ENCODE measurements around the gene FOXN4.

FOXN4 gene

GRCh38 chr12:109264943-109265650, 44.0 kb downstream of the FOXN4 start:
- no peak overlapping the region for H3K27ac ChIP-seq
- TF ChIP-seq CTCF (IDR thresholded peaks at IDR 0.05): no peak
- no peak for TF ChIP-seq ZFX (IDR thresholded peaks at IDR 0.05; ENCODE audit: borderline replicate concordance)

GRCh38 chr12:109264095-109264942, 44.8 kb downstream of the FOXN4 start:
- TF ChIP-seq ZFX (IDR thresholded peaks at IDR 0.05; ENCODE audit: borderline replicate concordance): no peak
- peak; percentile 99 for TF ChIP-seq CTCF (IDR thresholded peaks at IDR 0.05)
- no peak overlapping the region for H3K27ac ChIP-seq

- TF ChIP-seq CTCF (IDR thresholded peaks at IDR 0.05) (no peak), ZFX (IDR thresholded peaks at IDR 0.05; ENCODE audit: borderline replicate concordance) (no peak)
- H3K27ac ChIP-seq: no peak overlapping the region
Measured at GRCh38 chr12:109263439-109263838, 45.6 kb downstream of the FOXN4 start.

GRCh38 chr12:109261939-109262338, 47.1 kb downstream of the FOXN4 start:
- TF ChIP-seq ZFX (IDR thresholded peaks at IDR 0.05; ENCODE audit: borderline replicate concordance) (no peak), CTCF (IDR thresholded peaks at IDR 0.05) (no peak)

GRCh38 chr12:109261087-109261486, 48.0 kb downstream of the FOXN4 start:
- no peak for TF ChIP-seq CTCF (IDR thresholded peaks at IDR 0.05)
- no peak for TF ChIP-seq ZFX (IDR thresholded peaks at IDR 0.05; ENCODE audit: borderline replicate concordance)
- H3K27ac ChIP-seq: no peak overlapping the region

More at GRCh38 chr12:109261939-109262338, 47.1 kb downstream of the FOXN4 start:
- H3K27ac ChIP-seq: no peak overlapping the region

GRCh38 chr12:109259545-109259895, 49.6 kb downstream of the FOXN4 start:
- TF ChIP-seq ZFX (IDR thresholded peaks at IDR 0.05; ENCODE audit: borderline replicate concordance): no peak
- TF ChIP-seq CTCF (IDR thresholded peaks at IDR 0.05): no peak
- no peak overlapping the region for H3K27ac ChIP-seq

All from 22Rv1 (cell line).